ENCODE results near the gene ABHD16B. TPM values are rescaled to one million over a fixed set of nuclear protein-coding genes. Genes with fewer than 3 reads are reported as not detected.

Gene ABHD16B
- total and polyA plus RNA-seq, 2 of the 13 experiments (the other 11 are each of a cell fraction or from before 2014, with no cell fraction given), result not detected

DNA sequence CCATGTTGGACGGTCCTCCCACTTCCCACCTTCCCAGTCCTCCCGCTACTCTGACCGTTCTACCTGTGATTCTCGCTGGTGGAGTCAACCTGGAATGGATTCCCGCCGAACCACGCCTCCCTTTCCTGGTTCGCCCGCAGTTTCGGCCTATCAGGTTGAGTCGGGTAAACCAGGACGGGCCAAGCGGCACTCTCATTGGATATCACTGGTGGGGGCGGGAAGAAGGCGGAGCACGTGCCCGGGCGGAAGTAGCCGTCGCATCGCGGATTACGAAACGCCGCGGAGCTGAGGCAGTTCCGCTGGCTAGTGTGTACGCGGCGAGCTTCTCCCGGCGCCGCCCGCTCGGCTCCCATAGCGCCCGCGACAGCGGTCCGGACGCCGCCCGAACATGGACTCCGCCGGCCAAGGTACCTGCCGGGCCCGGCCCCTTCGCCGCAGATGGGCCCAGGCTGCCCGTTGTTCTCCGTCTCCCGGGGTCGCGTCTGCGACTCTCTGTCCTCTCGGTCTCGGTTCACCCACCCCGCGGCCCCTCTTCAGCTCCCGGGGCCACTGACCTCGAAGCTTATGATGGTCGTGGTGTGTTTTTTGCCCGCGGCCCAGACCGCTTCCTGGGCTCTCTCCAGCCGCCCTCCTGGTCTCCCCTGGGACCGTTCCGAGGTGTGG lies 3.8 kb downstream of the ABHD16B start, which contains the start of gene TPD52L2 (continued):
- TF ChIP-seq, protein P1, sequence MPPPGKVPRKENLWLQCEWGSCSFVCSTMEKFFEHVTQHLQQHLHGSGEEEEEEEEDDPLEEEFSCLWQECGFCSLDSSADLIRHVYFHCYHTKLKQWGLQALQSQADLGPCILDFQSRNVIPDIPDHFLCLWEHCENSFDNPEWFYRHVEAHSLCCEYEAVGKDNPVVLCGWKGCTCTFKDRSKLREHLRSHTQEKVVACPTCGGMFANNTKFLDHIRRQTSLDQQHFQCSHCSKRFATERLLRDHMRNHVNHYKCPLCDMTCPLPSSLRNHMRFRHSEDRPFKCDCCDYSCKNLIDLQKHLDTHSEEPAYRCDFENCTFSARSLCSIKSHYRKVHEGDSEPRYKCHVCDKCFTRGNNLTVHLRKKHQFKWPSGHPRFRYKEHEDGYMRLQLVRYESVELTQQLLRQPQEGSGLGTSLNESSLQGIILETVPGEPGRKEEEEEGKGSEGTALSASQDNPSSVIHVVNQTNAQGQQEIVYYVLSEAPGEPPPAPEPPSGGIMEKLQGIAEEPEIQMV (CRISPR knock-in tag; IDR thresholded peaks at IDR 0.05; ENCODE audit: low read depth), result peak; percentile 94
- TF ChIP-seq SOX6 (IDR thresholded peaks at IDR 0.05) (no peak), SOX6 (CRISPR knock-in tag; IDR thresholded peaks at IDR 0.05) (peak; percentile 82), MAFG (CRISPR knock-in tag; IDR thresholded peaks at IDR 0.05) (0 out of 2 replicates have a peak, but pooled peaks have one; percentile 58), RFXANK (CRISPR knock-in tag; IDR thresholded peaks at IDR 0.05) (peak; percentile 68; the same call in 1 of the 2 replicates), RARG (CRISPR knock-in tag; IDR thresholded peaks at IDR 0.05; ENCODE audit: low read depth) (no peak), ETV5 (CRISPR knock-in tag; IDR thresholded peaks at IDR 0.05; ENCODE audit: borderline replicate concordance) (peak; percentile 98), RBFOX2 (IDR thresholded peaks at IDR 0.05; ENCODE audit: low read depth, low read length) (peak; percentile 99), ZNF496 (CRISPR knock-in tag; IDR thresholded peaks at IDR 0.05; ENCODE audit: insufficient replicate concordance) (no peak), JUNB (CRISPR knock-in tag; IDR thresholded peaks at IDR 0.05; ENCODE audit: borderline replicate concordance) (peak; percentile 84; the same call in 1 of the 2 replicates), ATF1 (CRISPR knock-in tag; IDR thresholded peaks at IDR 0.05) (peak; percentile 97), HOXA5 (CRISPR knock-in tag; IDR thresholded peaks at IDR 0.05) (peak; percentile 98), SOX13 (IDR thresholded peaks at IDR 0.05) (0 out of 2 replicates have a peak, but pooled peaks have one; percentile 45), SOX13 (CRISPR knock-in tag; conservative IDR thresholded peaks at IDR 0.05 in 1 of 2, IDR thresholded peaks at IDR 0.05 in 1 of 2) (no peak; a peak in 1 of 4 replicates), ZNF263 (CRISPR knock-in tag; IDR thresholded peaks at IDR 0.05) (peak; percentile 100), ZNF781 (CRISPR knock-in tag; IDR thresholded peaks at IDR 0.05; ENCODE audit: borderline replicate concordance, not compliant biosample characterization) (peak; percentile 84), PRMT3 (CRISPR knock-in tag; IDR thresholded peaks at IDR 0.05; ENCODE audit: borderline replicate concordance, low read depth) (0 out of 2 replicates have a peak, but pooled peaks have one; percentile 93), NCOA1 (CRISPR knock-in tag; IDR thresholded peaks at IDR 0.05) (no peak; the same call in 1 of the 2 replicates)
- TF ChIP-seq, protein P2, sequence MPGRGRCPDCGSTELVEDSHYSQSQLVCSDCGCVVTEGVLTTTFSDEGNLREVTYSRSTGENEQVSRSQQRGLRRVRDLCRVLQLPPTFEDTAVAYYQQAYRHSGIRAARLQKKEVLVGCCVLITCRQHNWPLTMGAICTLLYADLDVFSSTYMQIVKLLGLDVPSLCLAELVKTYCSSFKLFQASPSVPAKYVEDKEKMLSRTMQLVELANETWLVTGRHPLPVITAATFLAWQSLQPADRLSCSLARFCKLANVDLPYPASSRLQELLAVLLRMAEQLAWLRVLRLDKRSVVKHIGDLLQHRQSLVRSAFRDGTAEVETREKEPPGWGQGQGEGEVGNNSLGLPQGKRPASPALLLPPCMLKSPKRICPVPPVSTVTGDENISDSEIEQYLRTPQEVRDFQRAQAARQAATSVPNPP (CRISPR knock-in tag; IDR thresholded peaks at IDR 0.05), result peak; percentile 92
- TF ChIP-seq, protein P3, sequence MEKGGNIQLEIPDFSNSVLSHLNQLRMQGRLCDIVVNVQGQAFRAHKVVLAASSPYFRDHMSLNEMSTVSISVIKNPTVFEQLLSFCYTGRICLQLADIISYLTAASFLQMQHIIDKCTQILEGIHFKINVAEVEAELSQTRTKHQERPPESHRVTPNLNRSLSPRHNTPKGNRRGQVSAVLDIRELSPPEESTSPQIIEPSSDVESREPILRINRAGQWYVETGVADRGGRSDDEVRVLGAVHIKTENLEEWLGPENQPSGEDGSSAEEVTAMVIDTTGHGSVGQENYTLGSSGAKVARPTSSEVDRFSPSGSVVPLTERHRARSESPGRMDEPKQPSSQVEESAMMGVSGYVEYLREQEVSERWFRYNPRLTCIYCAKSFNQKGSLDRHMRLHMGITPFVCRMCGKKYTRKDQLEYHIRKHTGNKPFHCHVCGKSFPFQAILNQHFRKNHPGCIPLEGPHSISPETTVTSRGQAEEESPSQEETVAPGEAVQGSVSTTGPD (CRISPR knock-in tag; IDR thresholded peaks at IDR 0.05), result no peak
- TF ChIP-seq, protein P4, sequence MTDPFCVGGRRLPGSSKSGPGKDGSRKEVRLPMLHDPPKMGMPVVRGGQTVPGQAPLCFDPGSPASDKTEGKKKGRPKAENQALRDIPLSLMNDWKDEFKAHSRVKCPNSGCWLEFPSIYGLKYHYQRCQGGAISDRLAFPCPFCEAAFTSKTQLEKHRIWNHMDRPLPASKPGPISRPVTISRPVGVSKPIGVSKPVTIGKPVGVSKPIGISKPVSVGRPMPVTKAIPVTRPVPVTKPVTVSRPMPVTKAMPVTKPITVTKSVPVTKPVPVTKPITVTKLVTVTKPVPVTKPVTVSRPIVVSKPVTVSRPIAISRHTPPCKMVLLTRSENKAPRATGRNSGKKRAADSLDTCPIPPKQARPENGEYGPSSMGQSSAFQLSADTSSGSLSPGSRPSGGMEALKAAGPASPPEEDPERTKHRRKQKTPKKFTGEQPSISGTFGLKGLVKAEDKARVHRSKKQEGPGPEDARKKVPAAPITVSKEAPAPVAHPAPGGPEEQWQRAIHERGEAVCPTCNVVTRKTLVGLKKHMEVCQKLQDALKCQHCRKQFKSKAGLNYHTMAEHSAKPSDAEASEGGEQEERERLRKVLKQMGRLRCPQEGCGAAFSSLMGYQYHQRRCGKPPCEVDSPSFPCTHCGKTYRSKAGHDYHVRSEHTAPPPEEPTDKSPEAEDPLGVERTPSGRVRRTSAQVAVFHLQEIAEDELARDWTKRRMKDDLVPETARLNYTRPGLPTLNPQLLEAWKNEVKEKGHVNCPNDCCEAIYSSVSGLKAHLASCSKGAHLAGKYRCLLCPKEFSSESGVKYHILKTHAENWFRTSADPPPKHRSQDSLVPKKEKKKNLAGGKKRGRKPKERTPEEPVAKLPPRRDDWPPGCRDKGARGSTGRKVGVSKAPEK (CRISPR knock-in tag; IDR thresholded peaks at IDR 0.05; ENCODE audit: borderline replicate concordance), result 0 out of 2 replicates have a peak, but pooled peaks have one; percentile 50
- TF ChIP-seq, protein P5, sequence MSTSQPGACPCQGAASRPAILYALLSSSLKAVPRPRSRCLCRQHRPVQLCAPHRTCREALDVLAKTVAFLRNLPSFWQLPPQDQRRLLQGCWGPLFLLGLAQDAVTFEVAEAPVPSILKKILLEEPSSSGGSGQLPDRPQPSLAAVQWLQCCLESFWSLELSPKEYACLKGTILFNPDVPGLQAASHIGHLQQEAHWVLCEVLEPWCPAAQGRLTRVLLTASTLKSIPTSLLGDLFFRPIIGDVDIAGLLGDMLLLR (CRISPR knock-in tag; IDR thresholded peaks at IDR 0.05), result peak; percentile 92

Measured in HepG2 (cell line).